Measurements from ENCODE around the gene TBC1D2B.

DNA sequence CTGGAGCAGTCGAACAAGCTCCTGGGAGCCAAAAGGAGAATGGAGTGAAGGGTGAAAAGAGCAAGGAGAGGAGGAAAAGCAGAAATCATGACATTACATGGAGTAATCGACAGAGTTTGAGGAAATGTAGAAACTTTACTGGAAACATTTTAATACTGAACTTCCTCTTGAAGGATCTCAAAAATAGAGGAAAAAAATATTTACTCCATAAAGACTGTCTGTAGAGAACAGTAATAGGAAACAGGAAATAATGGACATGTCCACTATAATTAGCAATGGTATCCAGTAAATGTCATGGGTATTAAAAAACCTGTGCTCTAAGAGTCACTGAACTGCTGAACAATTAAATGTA, 53.0 kb downstream of the TBC1D2B start:
- TF ChIP-seq POLR2A (IDR thresholded peaks at IDR 0.05) (no peak), CTCF (IDR thresholded peaks at IDR 0.05) (no peak)

All from heart left ventricle (tissue), 13 donors.